Activated T-cell treated with anti-CD3 and anti-CD28 coated beads, Interleukin-2, amount 50 U/mL, for 48 hours (primary cell): ENCODE measurements around the gene RAB22A.
"Not testable (repeated sequence)": the region's sequence is repeated elsewhere in the genome, so short reads cannot be mapped to it uniquely, and the experiment has no call there.

ENCODE experiments used
- DNase-seq, 2 experiments: peaks; one replicate each; pipeline ENCODE4 v3.0.0-alpha.2; 2020

RAB22A gene

GRCh38 chr20:58389968-58390658 is 80.6 kb downstream of the RAB22A start:
- no peak for DNase-seq

GRCh38 chr20:58390659-58391035 is 81.1 kb downstream of the RAB22A start:
- no peak for DNase-seq

- no peak for DNase-seq
Observed at GRCh38 chr20:58392286-58392685, 82.8 kb downstream of the RAB22A start.

GRCh38 chr20:58393299-58393698 is 83.8 kb downstream of the RAB22A start:
- DNase-seq: no peak

- DNase-seq: no peak
Observed at GRCh38 chr20:58394801-58395200, 85.3 kb downstream of the RAB22A start.

GRCh38 chr20:58395604-58396003 is 86.1 kb downstream of the RAB22A start:
- no peak for DNase-seq

- DNase-seq: no peak
Observed at GRCh38 chr20:58397429-58397828, 87.9 kb downstream of the RAB22A start.

GRCh38 chr20:58398254-58398653 is 88.7 kb downstream of the RAB22A start:
- DNase-seq: no peak

GRCh38 chr20:58399926-58400325 is 90.4 kb downstream of the RAB22A start:
- no peak for DNase-seq

- no peak for DNase-seq
Observed at GRCh38 chr20:58401162-58401561, 91.6 kb downstream of the RAB22A start.

- no peak for DNase-seq
Observed at GRCh38 chr20:58402305-58402704, 92.8 kb downstream of the RAB22A start.

- DNase-seq: no peak
Observed at GRCh38 chr20:58402827-58403226, 93.3 kb downstream of the RAB22A start.

GRCh38 chr20:58403272-58403671 is 93.8 kb downstream of the RAB22A start:
- DNase-seq: no peak

- no peak for DNase-seq
Observed at GRCh38 chr20:58405504-58406291, 96.2 kb downstream of the RAB22A start.

- no peak for DNase-seq
Observed at GRCh38 chr20:58406422-58407001, 97.0 kb downstream of the RAB22A start.

- DNase-seq: no peak
Observed at GRCh38 chr20:58407201-58407873, 97.8 kb downstream of the RAB22A start.

GRCh38 chr20:58407966-58408557 is 98.5 kb downstream of the RAB22A start:
- DNase-seq: no peak

- no peak for DNase-seq
Observed at GRCh38 chr20:58408603-58409246, 99.2 kb downstream of the RAB22A start.

GRCh38 chr20:58414216-58414615 is 104.7 kb downstream of the RAB22A start:
- not testable (repeated sequence) for DNase-seq

GRCh38 chr20:58414786-58415185 is 105.3 kb downstream of the RAB22A start:
- not testable (repeated sequence) for DNase-seq

GRCh38 chr20:58416057-58416456 is 106.5 kb downstream of the RAB22A start:
- DNase-seq: no peak

GRCh38 chr20:58416835-58417234 is 107.3 kb downstream of the RAB22A start:
- no peak for DNase-seq
